Activated naive CD8-positive, alpha-beta T cell treated with anti-CD3 and anti-CD28 coated beads, Interleukin-2, amount 10 ng/mL, durations not matched to agents 7 days and 5 days (primary cell): ENCODE data around the gene TNS1. TPM values are rescaled to one million over a fixed set of nuclear protein-coding genes. Genes with fewer than 3 reads are reported as not detected.

Source experiments
- ATAC-seq: fragments of 150-1000 bp; cut with Tn5 transposase; one replicate; pipeline ENCODE4 v1.10.0; 2021; ENCODE audit warnings: low read depth, moderate library complexity
- POLR2A ChIA-PET: fragments of 350-600 bp; sonication (Branson Sonifier 250); formaldehyde crosslinking; loops from one replicate; lab custom pipeline; 2021; ENCODE audit warnings: antibody characterized with exemption; lab: Charles Lee
- DNase-seq: peaks from one replicate; pipeline ENCODE4 v3.0.0; 2021
- H3K27ac Mint-ChIP-seq: one replicate; pipeline ENCODE4 v1.8.0; 2022; ENCODE audit warnings: mild to moderate bottlenecking, mixed read lengths
- H3K27me3 Mint-ChIP-seq: one replicate; pipeline ENCODE4 v1.8.0; 2022; ENCODE audit warnings: mild to moderate bottlenecking, moderate library complexity, mixed read lengths
- H3K36me3 Mint-ChIP-seq: one replicate; pipeline ENCODE4 v1.8.0; 2021; ENCODE audit warnings: mild to moderate bottlenecking, mixed read lengths
- H3K4me1 Mint-ChIP-seq: one replicate; pipeline ENCODE4 v1.8.0; 2021; ENCODE audit warnings: mixed read lengths
- H3K4me3 Mint-ChIP-seq: one replicate; pipeline ENCODE4 v1.8.0; 2022; ENCODE audit warnings: mild to moderate bottlenecking, moderate library complexity, mixed read lengths
- H3K9me3 Mint-ChIP-seq: one replicate; pipeline ENCODE4 v1.8.0; 2021; ENCODE audit warnings: mixed read lengths
- total RNA-seq, 2 experiments: library from RNA; stranded (reverse); gene quantifications; one replicate each; pipeline ENCODE4 v1.2.3, GENCODE V29; 2021

TNS1 gene
- total RNA-seq, 2 experiments from 2014 or later = 15.1 to 21.2 TPM

GRCh38 chr2:217970206-217970605 lies 32.6 kb downstream of the TNS1 start:
- Mint-ChIP-seq H3K9me3 (no peaks in the 10 kb centered on the region), H3K27me3 (peaks cover 46% of the 10 kb centered on the region), H3K36me3 (no peaks in the 10 kb centered on the region), H3K4me1 (no peaks in the 10 kb centered on the region), H3K4me3 (no peak overlapping the region), H3K27ac (no peak overlapping the region)
- ATAC-seq (no peak), DNase-seq (no peak)
- POLR2A ChIA-PET = no interaction called here

- no peaks in the 10 kb centered on the region for H3K9me3 Mint-ChIP-seq
- H3K27me3 Mint-ChIP-seq = peaks cover 46% of the 10 kb centered on the region
- ATAC-seq (no peak), DNase-seq (no peak)
- H3K36me3 Mint-ChIP-seq = no peaks in the 10 kb centered on the region
- H3K4me3 Mint-ChIP-seq = no peak overlapping the region
- POLR2A ChIA-PET = no interaction called here
- H3K27ac Mint-ChIP-seq = no peak overlapping the region
- no peaks in the 10 kb centered on the region for H3K4me1 Mint-ChIP-seq
Observed at GRCh38 chr2:217969588-217969987, 33.2 kb downstream of the TNS1 start.

GRCh38 chr2:217968023-217968422 lies 34.8 kb downstream of the TNS1 start:
- Mint-ChIP-seq H3K27me3 (peaks cover 38% of the 10 kb centered on the region), H3K9me3 (no peaks in the 10 kb centered on the region), H3K36me3 (no peaks in the 10 kb centered on the region), H3K4me3 (no peak overlapping the region), H3K4me1 (no peaks in the 10 kb centered on the region), H3K27ac (no peak overlapping the region)
- ATAC-seq (no peak), DNase-seq (no peak)
- POLR2A ChIA-PET = no interaction called here

- Mint-ChIP-seq H3K9me3 (no peaks in the 10 kb centered on the region), H3K36me3 (no peaks in the 10 kb centered on the region), H3K4me3 (no peak overlapping the region), H3K27me3 (peaks cover 28% of the 10 kb centered on the region), H3K27ac (no peak overlapping the region), H3K4me1 (no peaks in the 10 kb centered on the region)
- DNase-seq (no peak), ATAC-seq (no peak)
- POLR2A ChIA-PET = interaction anchor here (0.6 kb wide), 1 partner anchor 49 kb away, joined by 4 read pairs; no protein-coding TSS in a partner anchor
Observed at GRCh38 chr2:217966423-217967070, 36.2 kb downstream of the TNS1 start.

GRCh38 chr2:217964275-217965161 lies 38.3 kb downstream of the TNS1 start:
- Mint-ChIP-seq H3K4me3 (no peak overlapping the region), H3K9me3 (no peaks in the 10 kb centered on the region), H3K27me3 (peaks cover 19% of the 10 kb centered on the region), H3K4me1 (no peaks in the 10 kb centered on the region), H3K27ac (no peak overlapping the region), H3K36me3 (no peaks in the 10 kb centered on the region)
- POLR2A ChIA-PET = no interaction called here
- DNase-seq (peak; percentile 14), ATAC-seq (no peak)

GRCh38 chr2:217960351-217960750 lies 42.4 kb downstream of the TNS1 start:
- Mint-ChIP-seq H3K4me3 (no peak overlapping the region), H3K36me3 (no peaks in the 10 kb centered on the region), H3K27me3 (peaks cover 4% of the 10 kb centered on the region), H3K9me3 (no peaks in the 10 kb centered on the region), H3K27ac (no peak overlapping the region), H3K4me1 (no peaks in the 10 kb centered on the region)
- POLR2A ChIA-PET = interaction anchor here (0.8 kb wide), 1 partner anchor 1346 kb away, joined by 3 read pairs; no protein-coding TSS in a partner anchor
- DNase-seq (peak; percentile 13), ATAC-seq (no peak)

- H3K27me3 Mint-ChIP-seq = peaks cover 4% of the 10 kb centered on the region
- no peaks in the 10 kb centered on the region for H3K4me1 Mint-ChIP-seq
- no peaks in the 10 kb centered on the region for H3K9me3 Mint-ChIP-seq
- no peak overlapping the region for H3K4me3 Mint-ChIP-seq
- peak; percentile 5 for DNase-seq
- no peak for ATAC-seq
- no peak overlapping the region for H3K27ac Mint-ChIP-seq
- no peaks in the 10 kb centered on the region for H3K36me3 Mint-ChIP-seq
- POLR2A ChIA-PET = no interaction called here
Observed at GRCh38 chr2:217959723-217960122, 43.1 kb downstream of the TNS1 start.

GRCh38 chr2:217958884-217959225 lies 43.9 kb downstream of the TNS1 start:
- no peaks in the 10 kb centered on the region for H3K4me1 Mint-ChIP-seq
- POLR2A ChIA-PET = no interaction called here
- H3K36me3 Mint-ChIP-seq = no peaks in the 10 kb centered on the region
- H3K4me3 Mint-ChIP-seq = no peak overlapping the region
- no peak overlapping the region for H3K27ac Mint-ChIP-seq
- no peaks in the 10 kb centered on the region for H3K9me3 Mint-ChIP-seq
- peaks cover 4% of the 10 kb centered on the region for H3K27me3 Mint-ChIP-seq
- DNase-seq (peak; percentile 19), ATAC-seq (no peak)

GRCh38 chr2:217958206-217958883 lies 44.5 kb downstream of the TNS1 start:
- POLR2A ChIA-PET = interaction anchor here (0.5 kb wide), 1 partner anchor 104 kb away, joined by 3 read pairs; no protein-coding TSS in a partner anchor
- ATAC-seq (no peak), DNase-seq (no peak)
- H3K36me3 Mint-ChIP-seq = no peaks in the 10 kb centered on the region
- H3K27ac Mint-ChIP-seq = no peak overlapping the region
- H3K27me3 Mint-ChIP-seq = peaks cover 4% of the 10 kb centered on the region
- H3K4me3 Mint-ChIP-seq = no peak overlapping the region
- no peaks in the 10 kb centered on the region for H3K4me1 Mint-ChIP-seq
- H3K9me3 Mint-ChIP-seq = no peaks in the 10 kb centered on the region

- ATAC-seq = no peak
- POLR2A ChIA-PET = no interaction called here
Observed at GRCh38 chr2:217956586-217957457, 46.0 kb downstream of the TNS1 start.

GRCh38 chr2:217955881-217956493 lies 46.8 kb downstream of the TNS1 start:
- H3K27me3 Mint-ChIP-seq = peaks cover 5% of the 10 kb centered on the region
- POLR2A ChIA-PET = no interaction called here
- ATAC-seq (no peak), DNase-seq (no peak)
- no peak overlapping the region for H3K27ac Mint-ChIP-seq
- H3K36me3 Mint-ChIP-seq = no peaks in the 10 kb centered on the region
- no peaks in the 10 kb centered on the region for H3K9me3 Mint-ChIP-seq
- no peaks in the 10 kb centered on the region for H3K4me1 Mint-ChIP-seq
- H3K4me3 Mint-ChIP-seq = no peak overlapping the region

More at GRCh38 chr2:217956586-217957457, 46.0 kb downstream of the TNS1 start:
- Mint-ChIP-seq H3K36me3 (no peaks in the 10 kb centered on the region), H3K9me3 (no peaks in the 10 kb centered on the region), H3K27me3 (peaks cover 4% of the 10 kb centered on the region), H3K4me1 (no peaks in the 10 kb centered on the region), H3K27ac (no peak overlapping the region), H3K4me3 (no peak overlapping the region)
- DNase-seq = peak; percentile 13

- Mint-ChIP-seq H3K27me3 (peaks cover 6% of the 10 kb centered on the region), H3K4me1 (no peaks in the 10 kb centered on the region), H3K36me3 (no peaks in the 10 kb centered on the region), H3K4me3 (no peak overlapping the region), H3K9me3 (no peaks in the 10 kb centered on the region), H3K27ac (peak overlapping the region; percentile 50)
- POLR2A ChIA-PET = no interaction called here
- DNase-seq = peak; percentile 14
- no peak for ATAC-seq
Observed at GRCh38 chr2:217954971-217955740, 47.6 kb downstream of the TNS1 start.
